GM19397 (cell line): ENCODE results near the gene ITGB3.
"Not testable (repeated sequence)": the region's sequence is repeated elsewhere in the genome, so short reads cannot be mapped to it uniquely, and the experiment has no call there.

ENCODE experiments used
- ATAC-seq: cut with Tn5 transposase; IDR thresholded peaks from one replicate; pipeline ENCODE4 v1.9.1; 2021; ENCODE audit warnings: mild to moderate bottlenecking, moderate library complexity; ENCODE audit not compliant: unreplicated experiment

Gene ITGB3

GRCh38 chr17:47253541-47254402 lies at the start of gene ITGB3:
ITGB3 (plus strand) TSS chr17:47253827; CDS start chr17:47253862, 35 bp downstream.
- peak; percentile 89 for ATAC-seq

- ATAC-seq, result no peak
These were observed 49.5 kb upstream of the ITGB3 start for GRCh38 chr17:47203984-47204721.

GRCh38 chr17:47204722-47205418 lies 48.8 kb upstream of the ITGB3 start:
- ATAC-seq, result peak; percentile 34

- peak; percentile 46 for ATAC-seq
These were observed 48.1 kb upstream of the ITGB3 start for GRCh38 chr17:47205419-47205963.

GRCh38 chr17:47207143-47208067 lies 46.2 kb upstream of the ITGB3 start:
- ATAC-seq, result no peak

GRCh38 chr17:47208744-47209488 lies 44.7 kb upstream of the ITGB3 start, which contains the start of gene MYL4:
MYL4 (plus strand) TSS chr17:47209348; CDS start chr17:47209423, 75 bp downstream.
- ATAC-seq, result no peak

GRCh38 chr17:47209499-47209898 lies 44.1 kb upstream of the ITGB3 start:
- ATAC-seq, result no peak

- no peak for ATAC-seq
These were observed 43.5 kb upstream of the ITGB3 start for GRCh38 chr17:47210105-47210504.

- no peak for ATAC-seq
These were observed 42.8 kb upstream of the ITGB3 start for GRCh38 chr17:47210779-47211178.

GRCh38 chr17:47212458-47212857 lies 41.2 kb upstream of the ITGB3 start:
- no peak for ATAC-seq

GRCh38 chr17:47213540-47213939 lies 40.1 kb upstream of the ITGB3 start:
- ATAC-seq, result no peak

GRCh38 chr17:47214931-47215330 lies 38.7 kb upstream of the ITGB3 start:
- ATAC-seq, result no peak

GRCh38 chr17:47216821-47217220 lies 36.8 kb upstream of the ITGB3 start:
- not testable (repeated sequence) for ATAC-seq

GRCh38 chr17:47217279-47217678 lies 36.3 kb upstream of the ITGB3 start:
- not testable (repeated sequence) for ATAC-seq

GRCh38 chr17:47218896-47219430 lies 34.7 kb upstream of the ITGB3 start:
- no peak for ATAC-seq

- no peak for ATAC-seq
These were observed 33.8 kb upstream of the ITGB3 start for GRCh38 chr17:47219621-47220475.

GRCh38 chr17:47220531-47220999 lies 33.1 kb upstream of the ITGB3 start:
- ATAC-seq, result no peak

GRCh38 chr17:47221154-47221553 lies 32.5 kb upstream of the ITGB3 start:
- ATAC-seq, result no peak
